Hematopoietic multipotent progenitor cell treated with erythropoietin and hydrocortisone succinate and interleukin-3 and kit ligand, for 4 days (in vitro differentiated cells): ENCODE measurements around the gene MACROD2.

Experiments
- DNase-seq: peaks from one replicate; pipeline ENCODE4 v3.0.0-alpha.2; 2015

Gene MACROD2

GRCh38 chr20:15675061-15675514 is 1679.8 kb downstream of the MACROD2 start:
- no peak for DNase-seq

GRCh38 chr20:15675813-15676484 is 1680.6 kb downstream of the MACROD2 start:
- no peak for DNase-seq

- no peak for DNase-seq
Measured at GRCh38 chr20:15676815-15677214, 1681.5 kb downstream of the MACROD2 start.

GRCh38 chr20:15682690-15683089 is 1687.4 kb downstream of the MACROD2 start:
- DNase-seq = no peak

GRCh38 chr20:15692570-15692969 is 1697.3 kb downstream of the MACROD2 start:
- no peak for DNase-seq

GRCh38 chr20:15699431-15700146 is 1704.3 kb downstream of the MACROD2 start:
- no peak for DNase-seq

- DNase-seq = no peak
Measured at GRCh38 chr20:15700147-15700765, 1704.9 kb downstream of the MACROD2 start.

- DNase-seq = no peak
Measured at GRCh38 chr20:15702161-15702560, 1706.8 kb downstream of the MACROD2 start.

GRCh38 chr20:15703171-15703911 is 1708.0 kb downstream of the MACROD2 start:
- no peak for DNase-seq

GRCh38 chr20:15705975-15706374 is 1710.7 kb downstream of the MACROD2 start:
- DNase-seq = no peak

GRCh38 chr20:15706719-15707118 is 1711.4 kb downstream of the MACROD2 start:
- DNase-seq = no peak

- peak; percentile 58 for DNase-seq
Measured at GRCh38 chr20:15708984-15709598, 1713.8 kb downstream of the MACROD2 start.

GRCh38 chr20:15710636-15711035 is 1715.3 kb downstream of the MACROD2 start:
- no peak for DNase-seq

GRCh38 chr20:15711177-15711576 is 1715.9 kb downstream of the MACROD2 start:
- DNase-seq = no peak

- no peak for DNase-seq
Measured at GRCh38 chr20:15716256-15716655, 1720.9 kb downstream of the MACROD2 start.

- DNase-seq = no peak
Measured at GRCh38 chr20:15726416-15726815, 1731.1 kb downstream of the MACROD2 start.

GRCh38 chr20:15734052-15734451 is 1738.7 kb downstream of the MACROD2 start:
- no peak for DNase-seq

GRCh38 chr20:15739035-15739434 is 1743.7 kb downstream of the MACROD2 start:
- DNase-seq = no peak

GRCh38 chr20:15740046-15740775 is 1744.9 kb downstream of the MACROD2 start:
- no peak for DNase-seq

- DNase-seq = no peak
Measured at GRCh38 chr20:15742087-15742486, 1746.8 kb downstream of the MACROD2 start.

GRCh38 chr20:15742627-15743026 is 1747.3 kb downstream of the MACROD2 start:
- no peak for DNase-seq
